Astrocyte of the cerebellum (primary cell): ENCODE measurements around the gene NDUFS7.

ENCODE experiments used
- DNase-seq: peaks from one replicate; pipeline ENCODE4 v3.0.0-alpha.2; 2011; ENCODE audit warnings: low read depth
- H3K4me3 ChIP-seq: 2 replicates; pipeline ENCODE4 v1.5.1; 2011; ENCODE audit warnings: mild to moderate bottlenecking, low read depth, low read length, moderate library complexity
- in situ Hi-C: cut with HindIII; loops from 2 replicates; pipeline ENCODE4 v1.10.0; 2017; ENCODE audit warnings: low sequenced_read_pairs
- TF ChIP-seq, protein P1 (sequence below): IDR thresholded peaks from 2 replicates; pipeline ENCODE4 v1.5.1; 2012; ENCODE audit warnings: low read length, low read depth, moderate library complexity, mild to moderate bottlenecking; ENCODE audit errors: missing control alignments

Gene NDUFS7

DNA sequence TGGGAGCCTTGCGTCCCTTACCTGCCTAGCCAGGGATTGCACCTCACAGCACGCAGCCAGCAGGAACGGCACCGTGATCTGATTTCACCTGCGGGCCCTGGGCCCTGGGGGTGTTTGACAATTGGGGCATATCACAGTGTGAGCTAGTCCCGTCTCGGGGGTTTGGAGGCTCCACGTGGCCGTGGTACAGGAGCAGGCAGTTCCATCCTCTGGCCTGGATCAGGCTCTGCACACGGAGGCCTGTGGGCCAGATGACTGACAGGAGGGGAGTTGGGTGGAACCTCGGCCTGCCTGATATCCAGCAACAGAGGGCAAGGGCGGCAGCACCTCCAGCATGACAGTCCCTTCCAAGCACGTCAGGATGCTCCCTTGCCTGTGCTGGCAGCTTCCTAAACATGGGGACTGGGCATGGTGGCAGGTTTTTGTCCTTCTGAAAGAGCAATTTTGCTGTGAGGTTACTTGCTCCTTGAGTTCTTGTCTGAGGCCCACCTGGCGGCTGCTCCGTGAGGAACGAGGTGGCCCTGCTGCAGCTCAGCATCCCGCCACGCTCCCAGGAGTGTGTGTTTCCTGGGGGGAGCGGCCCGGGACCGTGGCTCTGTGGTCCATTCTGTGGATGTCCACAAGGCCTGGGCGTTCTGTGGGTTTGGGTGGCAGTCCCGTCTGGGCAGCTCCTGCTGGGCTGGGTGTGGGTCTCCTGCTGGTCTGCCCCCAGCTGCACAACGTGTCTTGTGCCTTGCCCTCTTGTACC lies 48.2 kb downstream of the NDUFS7 start:
- H3K4me3 ChIP-seq = no peak overlapping the region
- TF ChIP-seq, protein P1, sequence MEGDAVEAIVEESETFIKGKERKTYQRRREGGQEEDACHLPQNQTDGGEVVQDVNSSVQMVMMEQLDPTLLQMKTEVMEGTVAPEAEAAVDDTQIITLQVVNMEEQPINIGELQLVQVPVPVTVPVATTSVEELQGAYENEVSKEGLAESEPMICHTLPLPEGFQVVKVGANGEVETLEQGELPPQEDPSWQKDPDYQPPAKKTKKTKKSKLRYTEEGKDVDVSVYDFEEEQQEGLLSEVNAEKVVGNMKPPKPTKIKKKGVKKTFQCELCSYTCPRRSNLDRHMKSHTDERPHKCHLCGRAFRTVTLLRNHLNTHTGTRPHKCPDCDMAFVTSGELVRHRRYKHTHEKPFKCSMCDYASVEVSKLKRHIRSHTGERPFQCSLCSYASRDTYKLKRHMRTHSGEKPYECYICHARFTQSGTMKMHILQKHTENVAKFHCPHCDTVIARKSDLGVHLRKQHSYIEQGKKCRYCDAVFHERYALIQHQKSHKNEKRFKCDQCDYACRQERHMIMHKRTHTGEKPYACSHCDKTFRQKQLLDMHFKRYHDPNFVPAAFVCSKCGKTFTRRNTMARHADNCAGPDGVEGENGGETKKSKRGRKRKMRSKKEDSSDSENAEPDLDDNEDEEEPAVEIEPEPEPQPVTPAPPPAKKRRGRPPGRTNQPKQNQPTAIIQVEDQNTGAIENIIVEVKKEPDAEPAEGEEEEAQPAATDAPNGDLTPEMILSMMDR = no peak
- in situ Hi-C loops = no loop called here
- no peak for DNase-seq

DNA sequence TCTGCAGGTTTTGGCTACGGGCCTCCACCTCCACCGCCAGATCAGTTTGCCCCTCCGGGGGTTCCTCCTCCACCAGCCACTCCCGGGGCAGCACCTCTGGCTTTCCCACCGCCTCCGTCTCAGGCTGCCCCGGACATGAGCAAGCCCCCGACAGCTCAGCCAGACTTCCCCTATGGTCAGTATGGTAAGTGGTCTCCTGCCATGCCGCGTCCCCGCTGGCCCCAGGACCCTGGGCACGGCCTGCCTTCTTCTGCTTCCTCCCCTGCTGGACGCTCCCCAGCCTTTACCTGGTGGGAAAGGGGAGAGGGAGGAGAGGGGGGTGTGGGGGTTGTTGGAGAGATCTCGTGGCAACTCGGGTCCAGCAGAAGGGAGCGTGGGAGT lies 48.8 kb downstream of the NDUFS7 start:
- no peak for DNase-seq
- TF ChIP-seq, protein P1 = no peak
- in situ Hi-C loops = no loop called here
- no peak overlapping the region for H3K4me3 ChIP-seq

- in situ Hi-C loops = no loop called here
- TF ChIP-seq, protein P1 = no peak
- no peak overlapping the region for H3K4me3 ChIP-seq
- DNase-seq = no peak
Observed at GRCh38 chr19:1433119-1434039, 49.7 kb downstream of the NDUFS7 start.

GRCh38 chr19:1434040-1434366 lies 50.3 kb downstream of the NDUFS7 start:
- H3K4me3 ChIP-seq = no peak overlapping the region
- TF ChIP-seq, protein P1 = no peak
- no peak for DNase-seq
- in situ Hi-C loops = no loop called here

DNA sequence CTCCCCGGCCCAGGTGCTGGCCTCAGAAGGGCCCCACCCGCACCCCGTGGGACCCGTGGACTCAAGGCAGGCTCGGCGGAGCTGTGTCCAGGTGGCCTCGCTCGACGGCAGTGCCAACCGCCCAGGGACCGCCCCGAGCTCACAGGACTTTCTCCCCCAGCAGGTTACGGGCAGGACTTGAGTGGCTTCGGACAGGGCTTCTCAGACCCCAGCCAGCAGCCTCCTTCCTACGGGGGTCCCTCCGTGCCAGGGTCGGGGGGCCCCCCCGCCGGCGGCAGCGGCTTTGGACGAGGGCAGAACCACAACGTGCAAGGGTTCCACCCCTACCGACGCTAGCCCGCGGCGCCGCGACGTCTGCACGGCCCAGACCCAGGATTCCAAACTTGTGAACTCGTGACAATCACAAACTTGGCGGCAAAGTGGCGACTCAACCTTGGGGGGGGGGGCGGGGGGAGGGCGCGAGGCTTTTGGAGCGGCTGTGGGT lies 50.9 kb downstream of the NDUFS7 start:
- DNase-seq = no peak
- H3K4me3 ChIP-seq = no peak overlapping the region
- TF ChIP-seq, protein P1 = no peak
- in situ Hi-C loops = no loop called here

DNA sequence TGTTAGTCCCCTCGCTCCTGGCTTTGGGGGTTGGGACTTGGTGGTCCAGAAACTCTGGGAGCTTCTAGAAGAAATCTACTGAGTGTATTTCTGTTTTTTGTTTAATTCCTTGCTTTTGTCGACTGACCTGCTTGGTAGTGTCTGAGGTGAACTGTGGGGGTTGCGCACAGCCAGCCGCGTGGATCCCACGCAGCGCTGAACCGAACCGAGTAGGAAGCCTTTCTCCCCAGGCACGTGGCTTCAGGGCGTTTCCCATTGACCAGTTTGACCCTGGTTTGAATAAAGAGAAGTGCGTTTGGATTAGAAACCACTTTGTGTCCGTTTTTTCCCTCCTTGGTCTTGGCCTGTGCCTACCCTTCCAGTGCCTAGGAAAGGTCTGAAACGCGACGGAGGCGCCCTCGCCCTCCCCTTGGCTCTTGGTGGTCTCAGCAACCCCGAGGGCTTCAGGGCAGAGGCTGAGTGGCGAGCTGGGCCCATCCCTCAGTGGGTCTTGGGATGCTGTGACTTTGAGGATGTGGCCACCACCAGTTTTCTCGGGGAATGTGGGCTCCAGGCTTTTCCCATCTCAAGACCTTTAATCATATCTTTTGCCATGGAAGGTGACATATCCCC lies 51.8 kb downstream of the NDUFS7 start:
- in situ Hi-C loops = no loop called here
- TF ChIP-seq, protein P1 = no peak
- no peak for DNase-seq
- H3K4me3 ChIP-seq = no peak overlapping the region
